GM12878 (cell line): ENCODE measurements around the gene STX1A. TPM values are rescaled to one million over a fixed set of nuclear protein-coding genes. Genes with fewer than 3 reads are reported as not detected.

Experiments
- ATAC-seq: fragments of 200-7000 bp; cut with Tn5 transposase; 3 replicates; pipeline ENCODE4 v1.9.1; 2020; ENCODE audit warnings: mild to moderate bottlenecking, moderate library complexity
- BruUV-seq: library from RNA; stranded (reverse); fragments of 400-500 nt; replicated peaks from 2 replicates; lab custom pipeline; 2021; lab: Mats Ljungman, UMichigan
- CTCF ChIA-PET: fragments of 300-600 bp; sonication (Branson Sonifier 250); formaldehyde crosslinking; extraction: SDS; loops from one replicate; lab custom pipeline; 2021; ENCODE audit warnings: inconsistent platforms; lab: Yijun Ruan, JAX
- POLR2A ChIA-PET: fragments of 350-600 bp; formaldehyde crosslinking; extraction: SDS; loops from one replicate; lab custom pipeline; 2021; ENCODE audit warnings: inconsistent platforms; lab: Charles Lee
- RAD21 ChIA-PET: fragments of 300-600 bp; sonication (Branson Sonifier 250); formaldehyde crosslinking; loops from one replicate; lab custom pipeline; 2023; ENCODE audit warnings: antibody characterized with exemption; ENCODE audit not compliant: unreplicated experiment; lab: Charles Lee
- SMC1A ChIA-PET: fragments of 300-600 bp; sonication (Branson Sonifier 250); formaldehyde crosslinking; loops from one replicate; lab custom pipeline; 2023; ENCODE audit not compliant: unreplicated experiment, uncharacterized antibody; lab: Charles Lee
- DNase-seq: peaks from one replicate; pipeline ENCODE4 v3.0.0-alpha.2; 2011; ENCODE audit warnings: low read depth, low spot score
- FAIRE-seq: peaks from 3 replicates; lab custom pipeline; 2011; peaks lifted over from hg19 to GRCh38; lab: Jason Lieb, UNC
- H2AFZ ChIP-seq: 2 replicates; pipeline ENCODE4 v1.6.0; 2011; ENCODE audit warnings: low read depth, low read length, control low read depth; ENCODE audit not compliant: control insufficient read depth
- H3K27ac ChIP-seq: 2 replicates; pipeline ENCODE4 v1.5.1; 2011; ENCODE audit warnings: control low read depth; ENCODE audit not compliant: control insufficient read depth, insufficient read depth
- H3K27me3 ChIP-seq, 2 experiments: replicated peaks in 1 of 2; 2 replicates each; pipeline versions ENCODE4 v1.6.0 to v1.6.1; 2011; ENCODE audit warnings: low read length in 1 of 2; ENCODE audit not compliant: control insufficient read depth in 2 of 2, insufficient read depth in 2 of 2
- H3K36me3 ChIP-seq, 2 experiments: 2 replicates each; pipeline ENCODE4 v1.5.1; 2011; ENCODE audit warnings: low read length in 1 of 2; ENCODE audit not compliant: control insufficient read depth in 2 of 2, insufficient read depth in 2 of 2
- H3K4me1 ChIP-seq: 2 replicates; pipeline ENCODE4 v1.6.1; 2011; ENCODE audit warnings: mild to moderate bottlenecking, low read length, moderate library complexity, mixed read lengths; ENCODE audit not compliant: control insufficient read depth, insufficient read depth
- H3K4me2 ChIP-seq: 2 replicates; pipeline ENCODE4 v1.6.0; 2011; ENCODE audit warnings: control low read depth; ENCODE audit not compliant: control insufficient read depth, insufficient read depth
- H3K4me3 ChIP-seq: fragments of 200-600 bp; sonication (generic); 2 replicates; pipeline ENCODE4 v1.5.1; 2016
- H3K79me2 ChIP-seq: 2 replicates; pipeline ENCODE4 v1.6.0; 2011; ENCODE audit warnings: low read length; ENCODE audit not compliant: control insufficient read depth, insufficient read depth
- H3K9ac ChIP-seq: 2 replicates; pipeline ENCODE4 v1.8.0; 2011; ENCODE audit warnings: low read length, control low read depth, mixed read lengths; ENCODE audit not compliant: control insufficient read depth, insufficient read depth
- H3K9me3 ChIP-seq: replicated peaks from 3 replicates; pipeline ENCODE4 v1.5.1; 2011; ENCODE audit warnings: mild to moderate bottlenecking, low read length; ENCODE audit not compliant: control insufficient read depth, insufficient read depth
- H4K20me1 ChIP-seq: 2 replicates; pipeline ENCODE4 v1.6.0; 2011; ENCODE audit not compliant: control insufficient read depth, insufficient read depth
- ATF2 ChIP-seq: IDR thresholded peaks from 2 replicates; pipeline ENCODE4 v1.6.1; 2012; ENCODE audit warnings: low read length, inconsistent platforms
- CEBPZ ChIP-seq: fragments of 150-350 bp; IDR thresholded peaks from 2 replicates; pipeline ENCODE4 v1.6.1; 2016; ENCODE audit warnings: low read depth, low read length
- CREB1 ChIP-seq: IDR thresholded peaks from 2 replicates; pipeline ENCODE4 v1.6.1; 2012; ENCODE audit warnings: low read depth, mild to moderate bottlenecking, inconsistent platforms
- E2F8 ChIP-seq: fragments of 450-650 bp; IDR thresholded peaks from 2 replicates; pipeline ENCODE4 v1.6.1; 2018; ENCODE audit warnings: mild to moderate bottlenecking, low read depth, moderate library complexity; ENCODE audit not compliant: partially characterized antibody
- EGR1 ChIP-seq, 2 experiments: IDR thresholded peaks; 1 replicate in 1 of 2; 2 replicates in 1 of 2; pipeline ENCODE4 v1.6.1; 2011 to 2012; ENCODE audit warnings: low read depth in 2 of 2, low read length in 2 of 2, borderline replicate concordance in 1 of 2, mild to moderate bottlenecking in 1 of 2, moderate library complexity in 1 of 2
- ETV6 ChIP-seq, 2 experiments: fragments of 450-650 bp in 1 of 2; IDR thresholded peaks in 1 of 2; conservative IDR thresholded peaks in 1 of 2; 2 replicates each; pipeline ENCODE4 v1.6.1; 2014; ENCODE audit warnings: antibody characterized with exemption in 1 of 2, borderline replicate concordance in 1 of 2, low read depth in 1 of 2, mild to moderate bottlenecking in 1 of 2, moderate library complexity in 1 of 2
- EZH2 ChIP-seq: IDR thresholded peaks from 2 replicates; pipeline ENCODE4 v1.6.1; 2012; ENCODE audit warnings: low read depth, mild to moderate bottlenecking, control low read depth, inconsistent platforms, low read length, borderline replicate concordance; ENCODE audit not compliant: control insufficient read depth
- NFYA ChIP-seq: IDR thresholded peaks from 2 replicates; pipeline ENCODE4 v1.6.1; 2011; ENCODE audit warnings: low read depth, mild to moderate bottlenecking, low read length, improper control_type of control experiment, borderline replicate concordance
- RAD21 ChIP-seq: IDR thresholded peaks from 2 replicates; pipeline ENCODE4 v1.6.1; 2011; ENCODE audit warnings: mild to moderate bottlenecking, low read depth, low read length, moderate library complexity; ENCODE audit not compliant: insufficient read depth
- RUNX3 ChIP-seq: IDR thresholded peaks from 2 replicates; pipeline ENCODE4 v1.6.1; 2012; ENCODE audit warnings: low read length, inconsistent platforms
- SIN3A ChIP-seq: IDR thresholded peaks from 2 replicates; pipeline ENCODE4 v1.6.1; 2012; ENCODE audit warnings: low read depth, low read length, improper control_type of control experiment
- TBL1XR1 ChIP-seq: IDR thresholded peaks from 2 replicates; pipeline ENCODE4 v1.6.1; 2012; ENCODE audit warnings: low read depth, low read length, improper control_type of control experiment
- WGBS: methylation state at CpG from one replicate; pipeline ENCODE4 v1.1.6; 2016; ENCODE audit warnings: low lambda C conversion rate; ENCODE audit not compliant: insufficient replicate concordance, insufficient coverage; ENCODE audit errors: missing lambda C conversion rate; 5-methylcytosine and 5-hydroxymethylcytosine counted together
- in situ Hi-C: fragments of 300-500 bp; cut with MboI; formaldehyde crosslinking; loops from 9 replicates; pipeline ENCODE4 v1.14.3; 2018; ENCODE audit warnings: mixed read lengths
- intact Hi-C: fragments of 100-400 bp; cut with micrococcal nuclease; formaldehyde crosslinking; loops from one replicate; pipeline ENCODE4 v1.14.2; 2022; ENCODE audit not compliant: unreplicated experiment
- polyA plus RNA-seq, 11 experiments: library from polyadenylated mRNA; depleted of rRNA in 4 of 11; unstranded in 6 of 11; stranded (reverse) in 5 of 11; fragments of >200 nt; fragmentation: Nextera tagmentation in 4 of 11; fragmentation: Illumina TruSeq in 1 of 11; extraction: Ambion mirVana in 4 of 11; extraction: Trizol in 1 of 11; gene quantifications; 1 replicate in 1 of 11; 2 replicates in 10 of 11; pipeline versions ENCODE4 v1.2.1 to v1.2.3, GENCODE V29; 2011 to 2016; ENCODE audit warnings: inconsistent platforms in 2 of 11, missing spikeins in 2 of 11, low read depth in 1 of 11
- total RNA-seq, 4 experiments: library from RNA; depleted of rRNA in 3 of 4; stranded (reverse); fragments of >200 nt in 3 of 4; fragmentation: Illumina TruSeq in 1 of 4; extraction: Trizol in 1 of 4; gene quantifications; 2 replicates each; pipeline versions ENCODE4 v1.2.1 to v1.2.3, GENCODE V29; 2013 to 2021

STX1A gene
- total and polyA plus RNA-seq, 10 of the 15 experiments (the other 5 are each of a cell fraction or from before 2014, with no cell fraction given): 0.15 to 5.3 (median 2.5) TPM

DNA sequence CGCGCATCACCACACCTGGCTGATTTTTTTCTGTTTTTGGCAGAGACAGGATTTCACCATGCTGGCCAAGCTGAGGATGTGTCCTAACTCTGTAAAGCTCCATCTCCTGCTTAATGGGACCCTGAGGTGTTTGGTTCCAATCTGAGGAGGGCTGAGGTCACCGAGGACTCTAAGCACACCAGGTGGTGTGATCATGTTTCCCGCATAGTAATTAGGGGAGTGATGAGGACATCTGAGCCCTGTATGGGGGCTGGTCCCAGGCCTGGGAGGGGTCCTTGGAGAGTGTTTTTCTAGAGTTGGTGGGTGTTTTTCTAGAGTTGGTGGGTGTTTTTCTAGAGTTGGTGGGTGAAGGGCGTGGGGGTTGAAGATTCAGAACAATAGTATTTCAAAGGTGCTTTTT lies 22.1 kb upstream of the STX1A start:
- no peak overlapping the region for H3K27ac ChIP-seq
- H3K4me1 ChIP-seq: no peaks in the 10 kb centered on the region; the same call in 1 of the 2 replicates
- no peak overlapping the region for H3K4me3 ChIP-seq
- no peaks in the 10 kb centered on the region for H3K27me3 ChIP-seq
- ChIA-PET CTCF (interaction anchor here (0.8 kb wide), 1 partner anchor 114 kb away, joined by 3 read pairs; no protein-coding TSS in a partner anchor), RAD21 (no interaction called here), SMC1A (no interaction called here), POLR2A (interaction anchor here (0.6 kb wide), 1 partner anchor 135 kb away, joined by 4 read pairs; no protein-coding TSS in a partner anchor)
- H3K79me2 ChIP-seq: no peaks in the 10 kb centered on the region; the same call in 1 of the 2 replicates
- no peak overlapping the region for H3K9ac ChIP-seq
- intact Hi-C loops (no loop called here), in situ Hi-C loops (no loop called here)
- no peak for DNase-seq
- WGBS: 79% methylated on average over 5 of the region's 5 CpGs
- no peaks in the 10 kb centered on the region for H3K9me3 ChIP-seq
- H3K4me2 ChIP-seq: no peak overlapping the region
- FAIRE-seq: no peak
- H4K20me1 ChIP-seq: no peaks in the 10 kb centered on the region
- ATAC-seq: no peak
- no peak overlapping the region for H2AFZ ChIP-seq
- no TSS peak for BruUV-seq
- peaks cover 0 to 8% of the 10 kb centered on the region in 2 experiments; a peak in 2 of 4 replicates for H3K36me3 ChIP-seq
- TF ChIP-seq RUNX3 (no peak), TBL1XR1 (no peak), NFYA (no peak), ETV6 (conservative IDR thresholded peaks at IDR 0.05 in 1 of 2, IDR thresholded peaks at IDR 0.05 in 1 of 2; ENCODE audit: borderline replicate concordance in 1 of 2, low read depth in 1 of 2) (no peak), EGR1 (IDR thresholded peaks at IDR 0.05; ENCODE audit: borderline replicate concordance in 1 of 2, low read depth in 2 of 2, low read length in 2 of 2) (no peak), ATF2 (no peak), CEBPZ (no peak), SIN3A (no peak), E2F8 (no peak), EZH2 (no peak), RAD21 (no peak), CREB1 (no peak)
